Measurements from ENCODE around the gene HNRNPR. TPM values are rescaled to one million over a fixed set of nuclear protein-coding genes. Genes with fewer than 3 reads are reported as not detected.
"Not testable (repeated sequence)": the region's sequence is repeated elsewhere in the genome, so short reads cannot be mapped to it uniquely, and the experiment has no call there.

Gene HNRNPR
- total RNA-seq, 1 experiment from 2014 or later: 198 TPM

DNA sequence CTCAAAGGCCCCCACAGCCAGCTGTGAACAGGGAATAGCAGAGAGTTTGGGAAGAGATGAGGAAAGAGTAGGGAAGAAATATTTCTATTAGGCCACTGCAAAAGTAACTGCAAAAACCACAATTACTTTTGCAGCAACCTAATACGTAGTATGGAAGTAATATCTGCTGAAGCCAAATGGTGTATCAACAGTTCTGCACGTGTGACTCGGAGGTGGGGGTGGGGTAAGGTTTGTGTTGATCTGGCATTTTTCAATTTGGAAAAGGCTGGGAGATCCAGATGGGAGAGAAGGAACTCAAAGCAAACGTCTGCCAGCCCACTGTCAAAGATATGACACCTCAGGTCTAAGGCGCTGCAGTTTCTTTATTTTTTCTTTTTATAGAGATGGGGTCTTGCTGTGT is 36.6 kb upstream of the HNRNPR start:
- H3K27me3 ChIP-seq (ENCODE audit: insufficient read depth, low read depth): no peaks in the 10 kb centered on the region
- ChIA-PET CTCF (no interaction called here), POLR2A (ENCODE audit: unreplicated experiment) (no interaction called here)
- no peaks in the 10 kb centered on the region for H3K9me3 ChIP-seq (ENCODE audit: insufficient read depth, low read depth)
- no TSS peak for BruUV-seq (replicated peaks)
- no peaks in the 10 kb centered on the region for H3K36me3 ChIP-seq (ENCODE audit: low read depth)
- no peaks in the 10 kb centered on the region for H3K79me2 ChIP-seq (ENCODE audit: low read depth)
- peaks cover 14% of the 10 kb centered on the region for H3K4me1 ChIP-seq (replicated peaks; ENCODE audit: insufficient read depth)
- H3K27ac ChIP-seq: no peak overlapping the region
- H3K4me3 ChIP-seq: no peak overlapping the region
- DNase-seq: no peak
- H3F3A ChIP-seq (ENCODE audit: insufficient read depth, low read depth): peaks cover 32% of the 10 kb centered on the region
- no peak overlapping the region for H2AFZ ChIP-seq
- no peaks in the 10 kb centered on the region for H4K20me1 ChIP-seq (ENCODE audit: insufficient read depth)
- H3K4me2 ChIP-seq: no peak overlapping the region
- intact Hi-C loops (cut with micrococcal nuclease; ENCODE audit: unreplicated experiment): no loop called here
- H3K9me2 ChIP-seq (ENCODE audit: insufficient read depth): no peaks in the 10 kb centered on the region
- no peak for TF ChIP-seq EZH2 (IDR thresholded peaks at IDR 0.05; ENCODE audit: low read depth)
- no peak for TF ChIP-seq CTCF (conservative IDR thresholded peaks at IDR 0.05)

GRCh38 chr1:23380236-23380635 is 36.2 kb upstream of the HNRNPR start:
- H3K4me3 ChIP-seq; H3K27me3 ChIP-seq (ENCODE audit: insufficient read depth, low read depth); intact Hi-C loops (cut with micrococcal nuclease; ENCODE audit: unreplicated experiment); DNase-seq; H2AFZ ChIP-seq; BruUV-seq (replicated peaks); H3K36me3 ChIP-seq (ENCODE audit: low read depth); H3K4me2 ChIP-seq; H3K27ac ChIP-seq; H3K9me2 ChIP-seq (ENCODE audit: insufficient read depth); H3K79me2 ChIP-seq (ENCODE audit: low read depth); CTCF ChIA-PET; H3K9me3 ChIP-seq (ENCODE audit: insufficient read depth, low read depth); POLR2A ChIA-PET (ENCODE audit: unreplicated experiment); H4K20me1 ChIP-seq (ENCODE audit: insufficient read depth): not testable (repeated sequence)
- Histone ChIP-seq H3F3A (ENCODE audit: insufficient read depth, low read depth) (peaks cover 31% of the 10 kb centered on the region), H3K4me1 (replicated peaks; ENCODE audit: insufficient read depth) (peaks cover 13% of the 10 kb centered on the region)

DNA sequence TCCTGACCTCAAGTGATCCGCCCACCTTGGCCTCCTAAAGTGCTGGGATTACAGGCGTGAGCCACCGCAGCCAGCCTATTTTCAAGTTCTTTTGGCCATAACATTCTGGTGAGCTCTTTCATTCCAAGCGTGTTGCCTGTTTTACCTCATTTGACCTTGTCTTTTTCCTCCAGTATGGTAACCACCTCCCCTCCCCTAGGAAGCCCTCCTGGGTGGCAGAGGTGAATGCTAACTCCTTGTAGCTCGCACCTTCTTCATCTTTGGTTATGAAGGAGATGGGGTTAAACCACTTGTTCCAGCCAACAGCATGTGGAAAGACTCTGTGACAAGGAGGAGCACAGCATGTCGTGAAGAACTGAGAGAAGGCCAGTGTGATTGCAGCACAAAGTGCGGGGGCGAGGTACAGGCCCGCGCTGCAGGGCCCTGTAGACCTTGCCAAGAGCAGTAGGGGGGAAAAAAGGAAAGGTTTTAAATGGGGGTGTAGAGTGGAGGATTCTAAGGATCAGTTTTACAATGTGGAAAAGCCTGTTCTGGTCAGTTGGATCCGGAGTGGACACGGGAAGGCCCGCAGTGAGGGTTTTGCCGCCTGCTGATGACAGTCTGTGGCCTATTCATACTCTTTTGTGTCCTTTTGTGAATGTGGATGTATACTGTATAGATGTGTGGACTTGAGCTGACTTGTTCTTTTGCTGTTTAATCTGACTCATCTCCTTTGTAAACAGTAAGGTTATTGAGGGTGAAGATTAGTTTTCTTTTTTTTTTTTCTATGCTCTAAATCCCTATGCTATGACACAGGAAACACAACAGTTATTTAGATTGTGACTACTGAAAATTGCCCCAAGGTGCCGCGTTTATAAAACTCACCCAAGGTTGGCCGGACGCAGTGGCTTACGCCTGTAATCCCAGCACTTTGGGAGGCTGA is 33.1 kb upstream of the HNRNPR start:
- no TSS peak for BruUV-seq (replicated peaks)
- no peak overlapping the region for H3K4me3 ChIP-seq
- H3K27ac ChIP-seq: peak overlapping the region; percentile 70
- no peaks in the 10 kb centered on the region for H3K9me3 ChIP-seq (ENCODE audit: insufficient read depth, low read depth)
- H3K27me3 ChIP-seq (ENCODE audit: insufficient read depth, low read depth): no peaks in the 10 kb centered on the region
- no peaks in the 10 kb centered on the region for H3K9me2 ChIP-seq (ENCODE audit: insufficient read depth)
- H3K36me3 ChIP-seq (ENCODE audit: low read depth): no peaks in the 10 kb centered on the region
- intact Hi-C loops (cut with micrococcal nuclease; ENCODE audit: unreplicated experiment): loop anchor here (1.0 kb wide), 2 partner anchors 9 to 26 kb away; no protein-coding TSS in a partner anchor
- no peaks in the 10 kb centered on the region for H4K20me1 ChIP-seq (ENCODE audit: insufficient read depth)
- peak; percentile 71 to 95 for DNase-seq
- POLR2A ChIA-PET (ENCODE audit: unreplicated experiment): interaction anchor here (0.6 to 0.8 kb wide), 4 partner anchors 9 to 85 kb away, joined by 3 to 9 read pairs (median 6); partner anchors contain the start of gene HNRNPR
- CTCF ChIA-PET: interaction anchor here (0.5 to 1.3 kb wide), 4 partner anchors 17 to 1234 kb away, joined by 3 to 10 read pairs (median 7); partner anchors contain the start of genes HNRNPR and WNT4
- H3K79me2 ChIP-seq (ENCODE audit: low read depth): peaks cover 14% of the 10 kb centered on the region; the same call in 1 of the 2 replicates
- TF ChIP-seq CTCF (conservative IDR thresholded peaks at IDR 0.05): no peak
- TF ChIP-seq EZH2 (IDR thresholded peaks at IDR 0.05; ENCODE audit: low read depth): no peak
- H2AFZ ChIP-seq: no peak overlapping the region
- peaks cover 8% of the 10 kb centered on the region for H3K4me1 ChIP-seq (replicated peaks; ENCODE audit: insufficient read depth)
- peaks cover 20% of the 10 kb centered on the region for H3F3A ChIP-seq (ENCODE audit: insufficient read depth, low read depth)
- H3K4me2 ChIP-seq: peak overlapping the region; percentile 59

GRCh38 chr1:23374079-23374735 is 30.1 kb upstream of the HNRNPR start:
- peaks cover 30% of the 10 kb centered on the region for H3K4me1 ChIP-seq (replicated peaks; ENCODE audit: insufficient read depth)
- CTCF ChIA-PET; H4K20me1 ChIP-seq (ENCODE audit: insufficient read depth); H3K9me2 ChIP-seq (ENCODE audit: insufficient read depth); H3K4me3 ChIP-seq; H3K27me3 ChIP-seq (ENCODE audit: insufficient read depth, low read depth); DNase-seq; intact Hi-C loops (cut with micrococcal nuclease; ENCODE audit: unreplicated experiment); H2AFZ ChIP-seq; H3K36me3 ChIP-seq (ENCODE audit: low read depth); H3K4me2 ChIP-seq; BruUV-seq (replicated peaks); H3K27ac ChIP-seq; H3K9me3 ChIP-seq (ENCODE audit: insufficient read depth, low read depth): not testable (repeated sequence)
- POLR2A ChIA-PET (ENCODE audit: unreplicated experiment): interaction anchor here (0.6 to 0.7 kb wide), 2 partner anchors 9 to 1438 kb away, joined by 3 read pairs; no protein-coding TSS in a partner anchor
- H3F3A ChIP-seq (ENCODE audit: insufficient read depth, low read depth): peaks cover 41% of the 10 kb centered on the region
- peaks cover 40% of the 10 kb centered on the region for H3K79me2 ChIP-seq (ENCODE audit: low read depth)

Data from PC-9 (cell line).